ENCODE measurements around the gene PHACTR1. TPM values are rescaled to one million over a fixed set of nuclear protein-coding genes. Genes with fewer than 3 reads are reported as not detected.

The PHACTR1 gene
- total and polyA plus RNA-seq, 2 experiments from 2014 or later: 0.65 to 3.2 TPM

DNA sequence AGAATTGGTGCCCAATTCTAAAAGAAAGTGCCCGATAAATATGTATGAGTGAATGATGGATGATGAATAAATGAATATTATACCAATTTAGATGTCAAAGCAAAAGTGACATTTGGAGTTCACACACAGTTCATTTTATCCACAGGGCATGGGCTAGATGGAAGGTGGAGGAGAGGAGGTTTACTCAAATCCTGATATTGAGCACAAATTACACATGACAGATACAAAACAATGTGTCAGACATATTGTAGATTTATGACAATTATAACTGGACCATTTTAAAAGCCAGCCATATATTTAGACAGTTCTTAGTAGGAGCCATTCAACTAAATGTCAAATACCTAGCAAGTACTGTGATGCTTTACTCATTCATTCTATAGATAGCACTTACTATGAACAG, 23.4 kb upstream of the PHACTR1 start:
- in situ Hi-C loops (cut with MboI): no loop called here
- H4K20me1 ChIP-seq (ENCODE audit: insufficient read depth): no peaks in the 10 kb centered on the region
- no peak overlapping the region for H3K27ac ChIP-seq
- no peak overlapping the region for H3K4me3 ChIP-seq
- H3K4me2 ChIP-seq (ENCODE audit: unreplicated experiment): no peak overlapping the region
- H3F3A ChIP-seq (ENCODE audit: insufficient read depth): no peaks in the 10 kb centered on the region
- no peak overlapping the region for H3K9ac ChIP-seq
- H3K4me1 ChIP-seq (ENCODE audit: insufficient read depth): no peaks in the 10 kb centered on the region
- no peak for TF ChIP-seq EZH2 (IDR thresholded peaks at IDR 0.05; ENCODE audit: insufficient read depth, poor library complexity, severe bottlenecking)
- no peak for TF ChIP-seq EZH2phosphoT487 (IDR thresholded peaks at IDR 0.05; ENCODE audit: insufficient read depth, low read depth)
- no peak for DNase-seq
- no peaks in the 10 kb centered on the region for H3K9me2 ChIP-seq (ENCODE audit: insufficient read depth)
- no peaks in the 10 kb centered on the region for H3K27me3 ChIP-seq (replicated peaks; ENCODE audit: insufficient read depth)
- H3K79me2 ChIP-seq (ENCODE audit: insufficient read depth): no peaks in the 10 kb centered on the region
- WGBS, 2 experiments (ENCODE audit: low coverage in 1 of 2, low lambda C conversion rate in 2 of 2, missing lambda C conversion rate in 2 of 2): 97 to 100% methylated on average over 1 of the region's 1 CpG
- no peaks in the 10 kb centered on the region for H3K36me3 ChIP-seq (ENCODE audit: low read depth)
- no peaks in the 10 kb centered on the region for H3K9me3 ChIP-seq (ENCODE audit: low read depth)
- no peak overlapping the region for H2AFZ ChIP-seq

DNA sequence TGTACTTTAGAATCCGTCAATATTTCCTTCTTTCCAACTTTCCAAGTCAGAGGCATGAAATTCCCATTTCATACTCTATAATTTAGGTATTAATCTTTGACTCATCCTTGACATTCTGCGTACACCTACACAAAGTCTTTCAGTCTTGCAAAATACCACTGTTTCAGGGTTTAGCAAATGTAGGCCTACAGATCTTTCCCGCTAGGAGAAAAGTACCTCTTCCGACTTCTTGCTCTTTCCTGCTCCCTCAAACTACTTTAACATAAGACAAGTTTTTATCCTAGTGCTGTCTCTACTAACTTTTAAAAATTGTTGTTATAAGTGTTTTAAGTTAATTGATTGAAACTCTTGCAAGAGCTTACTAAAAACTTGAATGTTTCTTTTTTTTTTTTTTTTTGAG, 18.3 kb upstream of the PHACTR1 start:
- WGBS, 2 experiments (ENCODE audit: low coverage in 1 of 2, low lambda C conversion rate in 2 of 2, missing lambda C conversion rate in 2 of 2): 92 to 94% methylated on average over 4 of the region's 4 CpGs
- Histone ChIP-seq H3K36me3 (ENCODE audit: low read depth) (no peaks in the 10 kb centered on the region), H3K9me2 (ENCODE audit: insufficient read depth) (no peaks in the 10 kb centered on the region), H3K79me2 (ENCODE audit: insufficient read depth) (no peaks in the 10 kb centered on the region), H3K27ac (no peak overlapping the region), H4K20me1 (ENCODE audit: insufficient read depth) (no peaks in the 10 kb centered on the region), H3K9ac (no peak overlapping the region), H3K27me3 (replicated peaks; ENCODE audit: insufficient read depth) (no peaks in the 10 kb centered on the region), H3K4me1 (ENCODE audit: insufficient read depth) (no peaks in the 10 kb centered on the region), H3K4me3 (no peak overlapping the region), H2AFZ (no peak overlapping the region), H3F3A (ENCODE audit: insufficient read depth) (no peaks in the 10 kb centered on the region), H3K9me3 (ENCODE audit: low read depth) (no peaks in the 10 kb centered on the region), H3K4me2 (ENCODE audit: unreplicated experiment) (no peak overlapping the region)
- DNase-seq: no peak
- in situ Hi-C loops (cut with MboI): no loop called here
- TF ChIP-seq EZH2 (IDR thresholded peaks at IDR 0.05; ENCODE audit: insufficient read depth, poor library complexity, severe bottlenecking) (no peak), EZH2phosphoT487 (IDR thresholded peaks at IDR 0.05; ENCODE audit: insufficient read depth, low read depth) (no peak)

DNA sequence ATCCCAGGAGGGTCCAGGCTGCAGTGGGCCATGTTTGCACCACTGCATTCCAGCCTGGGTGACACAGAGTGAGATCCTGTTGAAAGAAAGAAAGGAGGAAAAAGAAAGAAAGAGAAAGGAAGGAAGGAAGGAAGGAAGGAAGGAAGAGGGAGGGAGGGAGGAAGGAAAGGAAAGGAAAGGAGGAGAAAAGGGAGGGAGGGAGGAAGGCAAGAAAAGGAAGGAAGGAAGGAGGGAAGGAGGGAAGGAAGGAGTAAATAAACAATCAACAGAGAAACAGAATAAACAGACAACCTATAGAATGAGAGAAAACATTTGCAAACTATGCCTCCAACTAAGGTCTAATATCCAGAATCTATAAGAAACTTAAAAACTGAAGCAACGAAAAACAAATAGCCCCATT, 11.6 kb upstream of the PHACTR1 start:
- 71 to 83% methylated on average over 1 of the region's 1 CpG for WGBS, 2 experiments (ENCODE audit: low coverage in 1 of 2, low lambda C conversion rate in 2 of 2, missing lambda C conversion rate in 2 of 2)
- H4K20me1 ChIP-seq (ENCODE audit: insufficient read depth): no peaks in the 10 kb centered on the region

DNA sequence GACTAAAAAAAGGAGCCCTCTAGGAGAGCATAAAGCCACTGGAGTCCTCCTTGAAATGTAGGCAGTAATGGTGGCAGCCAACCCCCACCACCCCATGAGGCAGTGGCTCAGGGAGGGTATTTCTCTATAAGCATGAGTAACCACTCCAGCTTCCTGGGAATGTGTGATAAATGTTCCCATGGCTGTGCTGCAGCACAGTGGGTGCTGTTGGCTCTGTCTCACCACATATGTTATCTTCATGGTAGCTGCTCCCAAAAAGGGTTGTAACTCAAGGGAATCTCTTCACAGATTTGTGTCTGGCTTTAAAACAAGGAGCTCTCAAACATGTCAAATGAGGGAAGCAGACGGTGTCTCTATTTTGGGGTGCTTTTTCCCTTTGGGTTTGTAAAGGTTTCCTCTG, 7.5 kb upstream of the PHACTR1 start:
- in situ Hi-C loops (cut with MboI): no loop called here
- H3K9me3 ChIP-seq (ENCODE audit: low read depth): no peaks in the 10 kb centered on the region
- peak overlapping the region; percentile 28; the same call in 1 of the 2 replicates for H3K4me3 ChIP-seq
- no peaks in the 10 kb centered on the region for H4K20me1 ChIP-seq (ENCODE audit: insufficient read depth)
- H3F3A ChIP-seq (ENCODE audit: insufficient read depth): no peaks in the 10 kb centered on the region; the same call in 1 of the 2 replicates
- no peaks in the 10 kb centered on the region for H3K27me3 ChIP-seq (replicated peaks; ENCODE audit: insufficient read depth)
- no peaks in the 10 kb centered on the region for H3K36me3 ChIP-seq (ENCODE audit: low read depth)
- TF ChIP-seq EZH2 (IDR thresholded peaks at IDR 0.05; ENCODE audit: insufficient read depth, poor library complexity, severe bottlenecking) (no peak), EZH2phosphoT487 (IDR thresholded peaks at IDR 0.05; ENCODE audit: insufficient read depth, low read depth) (no peak)
- H3K4me1 ChIP-seq (ENCODE audit: insufficient read depth): peaks cover 32% of the 10 kb centered on the region
- peak overlapping the region; percentile 62 for H3K4me2 ChIP-seq (ENCODE audit: unreplicated experiment)
- no peaks in the 10 kb centered on the region for H3K9me2 ChIP-seq (ENCODE audit: insufficient read depth)
- 41 to 75% methylated on average over 1 of the region's 1 CpG for WGBS, 2 experiments (ENCODE audit: low coverage in 1 of 2, low lambda C conversion rate in 2 of 2, missing lambda C conversion rate in 2 of 2)
- DNase-seq: peak; percentile 81
- H2AFZ ChIP-seq: peak overlapping the region; percentile 14; the same call in 1 of the 2 replicates
- H3K79me2 ChIP-seq (ENCODE audit: insufficient read depth): no peaks in the 10 kb centered on the region
- H3K27ac ChIP-seq: peak overlapping the region; percentile 47; the same call in 1 of the 2 replicates
- no peak overlapping the region for H3K9ac ChIP-seq

More for the DNA sequence above, 11.6 kb upstream of the PHACTR1 start:
- Histone ChIP-seq H3K36me3 (ENCODE audit: low read depth) (no peaks in the 10 kb centered on the region), H3K4me3 (no peak overlapping the region), H3K27me3 (replicated peaks; ENCODE audit: insufficient read depth) (no peaks in the 10 kb centered on the region), H3K9me2 (ENCODE audit: insufficient read depth) (no peaks in the 10 kb centered on the region), H3K4me2 (ENCODE audit: unreplicated experiment) (no peak overlapping the region), H3K9ac (no peak overlapping the region), H3K27ac (no peak overlapping the region), H3K4me1 (ENCODE audit: insufficient read depth) (peaks cover 16% of the 10 kb centered on the region), H3K9me3 (ENCODE audit: low read depth) (no peaks in the 10 kb centered on the region), H3K79me2 (ENCODE audit: insufficient read depth) (no peaks in the 10 kb centered on the region), H2AFZ (no peak overlapping the region), H3F3A (ENCODE audit: insufficient read depth) (no peaks in the 10 kb centered on the region; the same call in 1 of the 2 replicates)
- no peak for TF ChIP-seq EZH2 (IDR thresholded peaks at IDR 0.05; ENCODE audit: insufficient read depth, poor library complexity, severe bottlenecking)
- no peak for TF ChIP-seq EZH2phosphoT487 (IDR thresholded peaks at IDR 0.05; ENCODE audit: insufficient read depth, low read depth)
- no peak for DNase-seq
- in situ Hi-C loops (cut with MboI): no loop called here

All from GM23248 (cell line).